ENCODE measurements around the gene WNT1. TPM values are rescaled to one million over a fixed set of nuclear protein-coding genes. Genes with fewer than 3 reads are reported as not detected.

WNT1 gene
- total RNA-seq, 4 donors from 2014 or later: not detected

- H3K9me3 ChIP-seq: no peaks in the 10 kb centered on the region
- no peaks in the 10 kb centered on the region for H3K27me3 ChIP-seq
- H3K4me1 ChIP-seq: no peaks in the 10 kb centered on the region
- H3K27ac ChIP-seq: peak overlapping the region in 3 of 4 donors; percentile 28 to 57 (median 39)
- H3K36me3 ChIP-seq: peaks cover 0 to 23% (median 4%) of the 10 kb centered on the region in 4 donors
- TF ChIP-seq POLR2A (IDR thresholded peaks at IDR 0.05) (no peak), EP300 (IDR thresholded peaks at IDR 0.05; ENCODE audit: low read depth) (no peak), POLR2AphosphoS5 (IDR thresholded peaks at IDR 0.05) (no peak), CTCF (IDR thresholded peaks at IDR 0.05) (no peak)
- DNase-seq: no peak
- in situ Hi-C loops (cut with MboI; ENCODE audit: low pct_ligation_motif_present in 1 of 4, low pct_unique_long_range_greater_than_20kb in 1 of 4, low sequenced_read_pairs in 3 of 4) (no loop called here), intact Hi-C loops (cut with DNase I; ENCODE audit: low total_unique reads) (loop anchor here (10.0 kb wide), 1 partner anchor 79 kb away; the partner anchor contains the start of gene DDX23)
- WGBS, 2 donors (ENCODE audit: low coverage in 1 of 2): 84% methylated on average over 9 of the region's 9 CpGs; no CpG with 5 or more reads in 1 of the 2 donors
- no peak overlapping the region for H3K4me3 ChIP-seq
Measured at GRCh38 chr12:48933664-48934311, 44.3 kb upstream of the WNT1 start.

GRCh38 chr12:48934312-48934706 is 43.8 kb upstream of the WNT1 start:
- H3K4me1 ChIP-seq: no peaks in the 10 kb centered on the region
- H3K4me3 ChIP-seq: no peak overlapping the region
- H3K27ac ChIP-seq: peak overlapping the region in 2 of 4 donors; percentile 39 to 51
- H3K9me3 ChIP-seq: no peaks in the 10 kb centered on the region
- 100% methylated on average over 1 of the region's 1 CpG; no CpG with 5 or more reads in 1 of the 2 donors for WGBS, 2 donors (ENCODE audit: low coverage in 1 of 2)
- DNase-seq: no peak
- no peaks in the 10 kb centered on the region for H3K27me3 ChIP-seq
- peaks cover 0 to 23% (median 5%) of the 10 kb centered on the region in 4 donors for H3K36me3 ChIP-seq
- intact Hi-C loops (cut with DNase I; ENCODE audit: low total_unique reads): loop anchor here (10.0 kb wide), 1 partner anchor 80 kb away; the partner anchor contains the start of gene DDX23
- TF ChIP-seq POLR2A (IDR thresholded peaks at IDR 0.05) (no peak), CTCF (IDR thresholded peaks at IDR 0.05) (peak in 2 of 5 experiments; percentile 17 to 18), EP300 (IDR thresholded peaks at IDR 0.05; ENCODE audit: low read depth) (no peak), POLR2AphosphoS5 (IDR thresholded peaks at IDR 0.05) (no peak)
- in situ Hi-C loops (cut with MboI; ENCODE audit: low pct_ligation_motif_present in 1 of 4, low pct_unique_long_range_greater_than_20kb in 1 of 4, low sequenced_read_pairs in 3 of 4): no loop called here

- H3K36me3 ChIP-seq: peaks cover 0 to 30% (median 9%) of the 10 kb centered on the region in 4 donors
- no peaks in the 10 kb centered on the region for H3K9me3 ChIP-seq
- no peaks in the 10 kb centered on the region for H3K4me1 ChIP-seq
- H3K27me3 ChIP-seq: no peaks in the 10 kb centered on the region
- peak; percentile 80 for DNase-seq
- H3K27ac ChIP-seq: no peak overlapping the region
- intact Hi-C loops (cut with DNase I; ENCODE audit: low total_unique reads): loop anchor here (10.0 kb wide), 1 partner anchor 82 kb away; the partner anchor contains the start of gene DDX23
- H3K4me3 ChIP-seq: no peak overlapping the region
- in situ Hi-C loops (cut with MboI; ENCODE audit: low pct_ligation_motif_present in 1 of 4, low pct_unique_long_range_greater_than_20kb in 1 of 4, low sequenced_read_pairs in 3 of 4): no loop called here
- TF ChIP-seq EP300 (IDR thresholded peaks at IDR 0.05; ENCODE audit: low read depth): no peak
- TF ChIP-seq CTCF (IDR thresholded peaks at IDR 0.05): peak; percentile 82 to 92 (median 88)
Measured at GRCh38 chr12:48936379-48936979, 41.6 kb upstream of the WNT1 start.

GRCh38 chr12:48937170-48937569 is 41.0 kb upstream of the WNT1 start:
- intact Hi-C loops (cut with DNase I; ENCODE audit: low total_unique reads) (loop anchor here (10.0 kb wide), 1 partner anchor 82 kb away; the partner anchor contains the start of gene DDX23), in situ Hi-C loops (cut with MboI; ENCODE audit: low pct_ligation_motif_present in 1 of 4, low pct_unique_long_range_greater_than_20kb in 1 of 4, low sequenced_read_pairs in 3 of 4) (no loop called here)
- no peak for DNase-seq
- Histone ChIP-seq H3K4me1 (no peaks in the 10 kb centered on the region), H3K27me3 (no peaks in the 10 kb centered on the region), H3K27ac (no peak overlapping the region), H3K36me3 (peaks cover 0 to 27% (median 9%) of the 10 kb centered on the region in 4 donors), H3K4me3 (no peak overlapping the region), H3K9me3 (no peaks in the 10 kb centered on the region)
- TF ChIP-seq POLR2AphosphoS5 (IDR thresholded peaks at IDR 0.05) (no peak), POLR2A (IDR thresholded peaks at IDR 0.05) (no peak), CTCF (IDR thresholded peaks at IDR 0.05) (no peak), EP300 (IDR thresholded peaks at IDR 0.05; ENCODE audit: low read depth) (no peak)
- 80% methylated on average over 6 of the region's 6 CpGs; no CpG with 5 or more reads in 1 of the 2 donors for WGBS, 2 donors (ENCODE audit: low coverage in 1 of 2)

Data from transverse colon (tissue), 4 donors.